Parathyroid adenoma (tissue), 2 donors: Measurements from ENCODE around the gene PRR23E.

ENCODE experiments used
- H2AFZ ChIP-seq: fragments of 300-600 bp; sonication (generic); one replicate; pipeline ENCODE4 v1.7.0; 2017; ENCODE audit warnings: antibody characterized with exemption, mild to moderate bottlenecking
- H3K27ac ChIP-seq: fragments of 300-600 bp; sonication (generic); one replicate; pipeline ENCODE4 v1.7.0; 2017
- H3K27me3 ChIP-seq: fragments of 300-600 bp; sonication (generic); one replicate; pipeline ENCODE4 v1.7.0; 2017; ENCODE audit warnings: low read length; ENCODE audit not compliant: control insufficient read depth, insufficient read depth
- H3K36me3 ChIP-seq: fragments of 300-600 bp; sonication (generic); one replicate; pipeline ENCODE4 v1.7.0; 2017; ENCODE audit warnings: low read length; ENCODE audit not compliant: control insufficient read depth, insufficient read depth
- H3K4me1 ChIP-seq: fragments of 300-600 bp; sonication (generic); one replicate; pipeline ENCODE4 v1.7.0; 2017; ENCODE audit warnings: control low read depth
- H3K4me2 ChIP-seq: fragments of 300-600 bp; sonication (generic); one replicate; pipeline ENCODE4 v1.7.0; 2017; ENCODE audit warnings: low read length
- H3K4me3 ChIP-seq: fragments of 300-600 bp; sonication (generic); one replicate; pipeline ENCODE4 v1.7.0; 2017; ENCODE audit warnings: low read depth, low read length
- H3K79me2 ChIP-seq: fragments of 300-600 bp; sonication (generic); one replicate; pipeline ENCODE4 v1.7.0; 2017; ENCODE audit warnings: control low read depth
- H3K9ac ChIP-seq: fragments of 300-600 bp; sonication (generic); one replicate; pipeline ENCODE4 v1.7.0; 2017; ENCODE audit warnings: mild to moderate bottlenecking
- H3K9me3 ChIP-seq: fragments of 300-600 bp; sonication (generic); one replicate; pipeline ENCODE4 v1.7.0; 2017; ENCODE audit warnings: low read length; ENCODE audit not compliant: control insufficient read depth
- CTCF ChIP-seq: fragments of 300-600 bp; sonication (generic); IDR thresholded peaks from one replicate; pipeline ENCODE4 v1.7.0; 2017; ENCODE audit warnings: antibody characterized with exemption, mild to moderate bottlenecking
- donor health status: primary hyperparathyroidism.

The PRR23E gene

GRCh38 chr3:127166501-127167065 is 26.3 kb upstream of the PRR23E start:
- Histone ChIP-seq H3K4me3 (no peak overlapping the region), H3K4me2 (no peak overlapping the region), H3K9me3 (no peaks in the 10 kb centered on the region), H3K9ac (no peak overlapping the region), H3K27me3 (no peaks in the 10 kb centered on the region), H3K36me3 (no peaks in the 10 kb centered on the region), H3K79me2 (no peaks in the 10 kb centered on the region), H3K4me1 (no peaks in the 10 kb centered on the region), H3K27ac (no peak overlapping the region), H2AFZ (no peak overlapping the region)
- no peak for TF ChIP-seq CTCF

GRCh38 chr3:127167315-127168043 is 25.5 kb upstream of the PRR23E start:
- H3K9ac ChIP-seq, result no peak overlapping the region
- no peaks in the 10 kb centered on the region for H3K79me2 ChIP-seq
- TF ChIP-seq CTCF, result no peak
- no peaks in the 10 kb centered on the region for H3K4me1 ChIP-seq
- H3K27me3 ChIP-seq, result no peaks in the 10 kb centered on the region
- no peak overlapping the region for H3K4me3 ChIP-seq
- no peak overlapping the region for H3K27ac ChIP-seq
- H3K36me3 ChIP-seq, result no peaks in the 10 kb centered on the region
- H3K9me3 ChIP-seq, result no peaks in the 10 kb centered on the region
- no peak overlapping the region for H2AFZ ChIP-seq
- no peak overlapping the region for H3K4me2 ChIP-seq

- H3K27ac ChIP-seq, result no peak overlapping the region
- no peaks in the 10 kb centered on the region for H3K27me3 ChIP-seq
- no peak overlapping the region for H2AFZ ChIP-seq
- H3K4me2 ChIP-seq, result no peak overlapping the region
- H3K36me3 ChIP-seq, result no peaks in the 10 kb centered on the region
- no peaks in the 10 kb centered on the region for H3K9me3 ChIP-seq
- no peaks in the 10 kb centered on the region for H3K79me2 ChIP-seq
- no peak overlapping the region for H3K9ac ChIP-seq
- H3K4me3 ChIP-seq, result no peak overlapping the region
- TF ChIP-seq CTCF, result no peak
- H3K4me1 ChIP-seq, result no peaks in the 10 kb centered on the region
These were observed 24.7 kb upstream of the PRR23E start for GRCh38 chr3:127168271-127168670.

GRCh38 chr3:127170814-127171213 is 22.1 kb upstream of the PRR23E start:
- Histone ChIP-seq H3K79me2 (no peaks in the 10 kb centered on the region), H2AFZ (no peak overlapping the region), H3K27ac (no peak overlapping the region), H3K4me3 (no peak overlapping the region), H3K4me1 (no peaks in the 10 kb centered on the region), H3K36me3 (no peaks in the 10 kb centered on the region), H3K9ac (no peak overlapping the region), H3K4me2 (no peak overlapping the region), H3K9me3 (no peaks in the 10 kb centered on the region), H3K27me3 (no peaks in the 10 kb centered on the region)
- no peak for TF ChIP-seq CTCF

- Histone ChIP-seq H2AFZ (no peak overlapping the region), H3K4me3 (no peak overlapping the region), H3K4me2 (no peak overlapping the region), H3K9me3 (no peaks in the 10 kb centered on the region), H3K27me3 (no peaks in the 10 kb centered on the region), H3K79me2 (no peaks in the 10 kb centered on the region), H3K36me3 (no peaks in the 10 kb centered on the region), H3K9ac (no peak overlapping the region), H3K4me1 (no peaks in the 10 kb centered on the region), H3K27ac (no peak overlapping the region)
- no peak for TF ChIP-seq CTCF
These were observed 21.6 kb upstream of the PRR23E start for GRCh38 chr3:127171320-127171719.
